OCI-LY3 (cell line): ENCODE data around the gene MARCOL.

Source experiments
- H2AFZ ChIP-seq: fragments of 200-600, 300-600 bp; shearing (Covaris generic); 2 replicates; pipeline ENCODE4 v1.6.0; 2014; ENCODE audit warnings: antibody characterized with exemption, low read depth, low read length
- H3K27ac ChIP-seq: fragments of 200-600, 300-600 bp; sonication (generic); 2 replicates; pipeline ENCODE4 v1.5.1; 2014; ENCODE audit warnings: mild to moderate bottlenecking, low read length, moderate library complexity, mixed read lengths
- H3K27me3 ChIP-seq: fragments of 200-600, 300-600 bp; sonication (generic); 2 replicates; pipeline ENCODE4 v1.6.1; 2014; ENCODE audit warnings: low read depth, low read length, mixed read lengths
- H3K36me3 ChIP-seq: fragments of 200-600, 300-600 bp; sonication (generic); replicated peaks from 2 replicates; pipeline ENCODE3; 2014; ENCODE audit warnings: low read depth, low read length, mixed read lengths
- H3K4me1 ChIP-seq: fragments of 300-600, 200-600 bp; sonication (generic); 2 replicates; pipeline ENCODE4 v1.6.1; 2014; ENCODE audit warnings: low read length, mixed read lengths
- H3K4me2 ChIP-seq: fragments of 200-600, 300-600 bp; sonication (generic); 2 replicates; pipeline ENCODE4 v1.6.1; 2014; ENCODE audit warnings: low read length, mixed read lengths
- H3K4me3 ChIP-seq: fragments of 300-600, 200-600 bp; sonication (generic); 2 replicates; pipeline ENCODE4 v1.5.1; 2014; ENCODE audit warnings: antibody characterized with exemption, mild to moderate bottlenecking, low read length, moderate library complexity
- H3K79me2 ChIP-seq: fragments of 300-600, 200-600 bp; shearing (Covaris generic); 2 replicates; pipeline ENCODE4 v1.6.1; 2014; ENCODE audit warnings: mild to moderate bottlenecking, low read length, mixed read lengths
- H3K9ac ChIP-seq: fragments of 300-600, 200-600 bp; shearing (Covaris generic); 2 replicates; pipeline ENCODE4 v1.6.0; 2014; ENCODE audit warnings: mild to moderate bottlenecking, low read length, moderate library complexity
- H3K9me3 ChIP-seq: fragments of 200-600, 300-600 bp; shearing (Covaris generic); 2 replicates; pipeline ENCODE4 v1.6.1; 2014; ENCODE audit warnings: low read length, mixed read lengths; ENCODE audit not compliant: insufficient read depth
- H4K20me1 ChIP-seq: fragments of 200-600, 300-600 bp; sonication (generic); 2 replicates; pipeline ENCODE4 v1.6.1; 2016; ENCODE audit warnings: low read length, mixed read lengths; ENCODE audit not compliant: insufficient read depth
- EZH2phosphoT487 ChIP-seq: fragments of 200-600 bp; shearing (Covaris generic); IDR thresholded peaks from 2 replicates; pipeline ENCODE4 v1.6.1; 2018; ENCODE audit warnings: antibody characterized with exemption, mixed run types, low read depth
- TF ChIP-seq, protein P1 (sequence below): fragments of 200-600, 300-600 bp; sonication (generic); IDR thresholded peaks from 2 replicates; pipeline ENCODE4 v1.5.1; 2014; ENCODE audit warnings: antibody characterized with exemption, low read length, low read depth

Gene MARCOL

DNA sequence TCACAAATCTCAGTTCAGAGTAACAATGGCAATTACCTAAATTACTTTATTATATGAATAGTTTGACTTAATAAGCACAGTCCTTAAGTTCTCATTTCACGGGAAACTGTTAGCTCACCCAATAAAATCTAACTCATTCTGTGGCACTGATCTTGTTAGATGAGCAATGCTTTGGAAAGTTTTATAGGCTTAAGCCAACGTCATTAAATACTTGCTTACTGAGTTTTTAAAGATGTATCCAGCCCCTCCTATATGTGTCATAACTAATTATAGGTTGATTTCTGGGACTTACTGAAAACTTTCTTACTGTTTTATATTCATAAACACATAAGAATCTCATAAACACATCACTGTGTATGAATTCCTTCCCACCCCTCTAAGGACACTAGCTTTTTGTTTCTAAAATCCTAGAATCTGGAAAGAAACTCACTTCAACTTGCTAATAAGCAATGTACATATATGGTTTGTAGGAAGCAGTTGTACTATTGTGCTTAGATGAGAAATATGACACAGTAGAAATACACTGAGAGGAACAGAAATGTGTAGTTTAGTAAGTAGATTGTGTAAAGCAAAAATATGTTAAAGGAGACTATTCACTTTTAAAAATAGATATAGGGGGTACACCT is 14.1 kb upstream of the MARCOL start:
- H3K27me3 ChIP-seq: no peaks in the 10 kb centered on the region
- H3K9ac ChIP-seq: no peak overlapping the region
- H3K4me1 ChIP-seq: no peaks in the 10 kb centered on the region
- no peaks in the 10 kb centered on the region for H3K9me3 ChIP-seq
- no peak overlapping the region for H3K4me2 ChIP-seq
- H3K36me3 ChIP-seq: no peaks in the 10 kb centered on the region
- H2AFZ ChIP-seq: no peak overlapping the region
- no peak overlapping the region for H3K27ac ChIP-seq
- H4K20me1 ChIP-seq: no peaks in the 10 kb centered on the region
- H3K4me3 ChIP-seq: no peak overlapping the region
- TF ChIP-seq, protein P1, sequence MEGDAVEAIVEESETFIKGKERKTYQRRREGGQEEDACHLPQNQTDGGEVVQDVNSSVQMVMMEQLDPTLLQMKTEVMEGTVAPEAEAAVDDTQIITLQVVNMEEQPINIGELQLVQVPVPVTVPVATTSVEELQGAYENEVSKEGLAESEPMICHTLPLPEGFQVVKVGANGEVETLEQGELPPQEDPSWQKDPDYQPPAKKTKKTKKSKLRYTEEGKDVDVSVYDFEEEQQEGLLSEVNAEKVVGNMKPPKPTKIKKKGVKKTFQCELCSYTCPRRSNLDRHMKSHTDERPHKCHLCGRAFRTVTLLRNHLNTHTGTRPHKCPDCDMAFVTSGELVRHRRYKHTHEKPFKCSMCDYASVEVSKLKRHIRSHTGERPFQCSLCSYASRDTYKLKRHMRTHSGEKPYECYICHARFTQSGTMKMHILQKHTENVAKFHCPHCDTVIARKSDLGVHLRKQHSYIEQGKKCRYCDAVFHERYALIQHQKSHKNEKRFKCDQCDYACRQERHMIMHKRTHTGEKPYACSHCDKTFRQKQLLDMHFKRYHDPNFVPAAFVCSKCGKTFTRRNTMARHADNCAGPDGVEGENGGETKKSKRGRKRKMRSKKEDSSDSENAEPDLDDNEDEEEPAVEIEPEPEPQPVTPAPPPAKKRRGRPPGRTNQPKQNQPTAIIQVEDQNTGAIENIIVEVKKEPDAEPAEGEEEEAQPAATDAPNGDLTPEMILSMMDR: no peak
- TF ChIP-seq EZH2phosphoT487: no peak
- H3K79me2 ChIP-seq: no peaks in the 10 kb centered on the region

DNA sequence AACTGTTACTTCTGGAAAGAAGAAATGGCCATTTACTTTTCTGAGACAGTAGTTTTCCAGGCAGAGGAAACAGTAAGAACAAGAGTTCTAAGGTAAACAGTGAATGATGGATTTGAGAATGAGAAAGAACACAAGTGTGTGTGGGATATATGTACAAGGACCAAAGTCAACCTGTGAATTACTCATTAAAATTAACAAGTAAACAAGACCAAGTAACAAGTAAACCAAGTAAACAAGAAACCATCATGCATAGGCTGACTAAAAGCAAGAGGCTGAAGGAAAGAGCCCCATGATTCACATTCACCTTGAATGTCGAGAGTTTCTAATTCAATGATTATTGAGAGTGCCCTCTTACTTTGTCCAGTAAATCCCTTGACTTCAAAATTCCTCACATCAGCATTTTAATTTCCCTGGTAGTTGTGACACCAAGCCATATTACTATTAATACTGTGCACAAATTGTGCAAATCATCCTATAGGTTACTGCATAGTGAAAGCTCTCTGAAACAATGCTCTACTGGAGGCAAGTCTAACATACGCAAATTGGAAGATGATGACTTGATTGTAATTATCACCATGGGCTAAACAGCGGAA is 9.8 kb upstream of the MARCOL start:
- Histone ChIP-seq H3K27ac (no peak overlapping the region), H3K4me2 (no peak overlapping the region), H3K9ac (no peak overlapping the region), H3K36me3 (no peaks in the 10 kb centered on the region), H3K4me3 (no peak overlapping the region), H3K27me3 (no peaks in the 10 kb centered on the region), H2AFZ (no peak overlapping the region), H3K4me1 (no peaks in the 10 kb centered on the region), H3K9me3 (no peaks in the 10 kb centered on the region), H3K79me2 (no peaks in the 10 kb centered on the region), H4K20me1 (no peaks in the 10 kb centered on the region)
- no peak for TF ChIP-seq EZH2phosphoT487
- TF ChIP-seq, protein P1: no peak

DNA sequence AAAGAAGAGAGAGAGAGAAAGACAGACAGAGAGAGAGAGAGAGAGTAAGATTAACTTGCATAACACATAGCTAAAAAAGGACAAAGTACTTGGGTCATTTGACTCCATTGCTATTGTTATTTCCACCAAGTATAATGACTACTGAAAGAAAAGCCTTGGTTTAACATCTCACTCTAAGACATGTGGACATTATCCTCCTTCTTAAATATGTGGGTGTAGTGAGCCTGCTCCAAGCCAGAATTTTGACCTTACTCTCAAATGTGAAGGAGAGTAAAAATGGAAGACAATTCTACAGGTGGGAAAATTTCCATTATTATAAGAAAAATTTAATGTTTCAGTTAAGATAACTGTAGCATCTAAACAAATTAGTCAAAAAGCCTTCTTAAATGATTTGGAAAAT is 8.5 kb upstream of the MARCOL start:
- H3K4me3 ChIP-seq: no peak overlapping the region
- TF ChIP-seq, protein P1: no peak
- TF ChIP-seq EZH2phosphoT487: no peak

DNA sequence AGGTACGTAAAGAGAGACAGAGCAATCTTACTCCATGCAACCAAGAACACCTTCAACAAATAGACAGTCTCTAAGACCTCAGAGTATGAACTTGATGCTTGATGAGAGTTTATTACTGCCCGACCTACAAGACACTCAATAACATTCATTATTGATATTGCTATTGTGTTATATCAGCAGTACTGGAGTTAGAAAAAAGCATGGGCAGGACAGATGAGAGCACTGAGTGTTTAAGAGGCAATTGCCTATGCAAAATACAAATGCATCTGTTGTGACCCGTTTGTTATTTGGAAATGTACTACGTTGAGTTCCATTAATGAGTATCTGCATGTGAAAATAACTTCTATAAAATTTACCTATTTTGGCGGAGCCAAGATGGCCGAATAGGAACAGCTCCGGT is 8.1 kb upstream of the MARCOL start:
- H3K4me1 ChIP-seq: no peaks in the 10 kb centered on the region
- H3K27me3 ChIP-seq: no peaks in the 10 kb centered on the region
- H3K27ac ChIP-seq: no peak overlapping the region
- no peak overlapping the region for H3K4me3 ChIP-seq
- no peak overlapping the region for H3K9ac ChIP-seq
- no peak overlapping the region for H3K4me2 ChIP-seq
- no peaks in the 10 kb centered on the region for H3K36me3 ChIP-seq
- H3K79me2 ChIP-seq: no peaks in the 10 kb centered on the region
- no peaks in the 10 kb centered on the region for H4K20me1 ChIP-seq
- H3K9me3 ChIP-seq: no peaks in the 10 kb centered on the region
- no peak for TF ChIP-seq EZH2phosphoT487
- TF ChIP-seq, protein P1: no peak
- no peak overlapping the region for H2AFZ ChIP-seq

More for the DNA sequence above, 8.5 kb upstream of the MARCOL start:
- H3K9me3 ChIP-seq: no peaks in the 10 kb centered on the region
- no peak overlapping the region for H3K4me2 ChIP-seq
- no peaks in the 10 kb centered on the region for H3K36me3 ChIP-seq
- H3K27ac ChIP-seq: no peak overlapping the region
- H3K27me3 ChIP-seq: no peaks in the 10 kb centered on the region
- H3K4me1 ChIP-seq: no peaks in the 10 kb centered on the region
- no peaks in the 10 kb centered on the region for H4K20me1 ChIP-seq
- H3K79me2 ChIP-seq: no peaks in the 10 kb centered on the region
- no peak overlapping the region for H3K9ac ChIP-seq
- no peak overlapping the region for H2AFZ ChIP-seq
